Endothelial cell of umbilical vein (primary cell): Measurements from ENCODE around the gene LDLRAD2. TPM values are rescaled to one million over a fixed set of nuclear protein-coding genes. Genes with fewer than 3 reads are reported as not detected.

Experiments used
- BruUV-seq: library from RNA; stranded (reverse); fragments of 400-500 nt; replicated peaks from 2 replicates; lab custom pipeline; 2021; lab: Mats Ljungman, UMichigan
- CTCF ChIA-PET: fragments of 300-600, 350-600 bp; sonication (Branson Sonifier 250); formaldehyde crosslinking; loops from one replicate; lab custom pipeline; 2021; ENCODE audit warnings: antibody characterized with exemption, inconsistent platforms; lab: Charles Lee
- POLR2A ChIA-PET: fragments of 300-600, 350-600 bp; sonication (Branson Sonifier 250); formaldehyde crosslinking; loops from one replicate; lab custom pipeline; 2021; ENCODE audit warnings: antibody characterized with exemption, inconsistent platforms; lab: Charles Lee
- DNase-seq: peaks from one replicate; pipeline ENCODE4 v3.0.0-alpha.2; 2011; ENCODE audit warnings: low read depth, low spot score
- FAIRE-seq: peaks from 2 replicates; lab custom pipeline; 2011; peaks lifted over from hg19 to GRCh38; lab: Jason Lieb, UNC
- H2AFZ ChIP-seq: 2 replicates; pipeline ENCODE4 v1.6.0; 2012; ENCODE audit warnings: low read depth, low read length, control low read depth, inconsistent platforms
- H3K27ac ChIP-seq: 2 replicates; pipeline ENCODE4 v1.5.1; 2011; ENCODE audit warnings: low read depth, mild to moderate bottlenecking, control low read depth, low read length, moderate library complexity; ENCODE audit not compliant: insufficient read depth
- H3K27me3 ChIP-seq, 2 experiments: 2 replicates each; pipeline versions ENCODE4 v1.6.0 to v1.6.1; 2011; ENCODE audit warnings: low read length in 2 of 2, mixed read lengths in 1 of 2; ENCODE audit not compliant: control insufficient read depth in 2 of 2, insufficient read depth in 2 of 2
- H3K36me3 ChIP-seq, 2 experiments: 2 replicates in 1 of 2; 3 replicates in 1 of 2; pipeline ENCODE4 v1.5.1; 2011; ENCODE audit warnings: low read length in 2 of 2, mild to moderate bottlenecking in 1 of 2, moderate library complexity in 1 of 2; ENCODE audit not compliant: control insufficient read depth in 2 of 2, insufficient read depth in 2 of 2; ENCODE audit errors: extremely low read depth in 1 of 2
- H3K4me1 ChIP-seq: 3 replicates; pipeline ENCODE4 v1.5.1; 2011; ENCODE audit warnings: mild to moderate bottlenecking, low read length; ENCODE audit not compliant: control insufficient read depth, insufficient read depth; ENCODE audit errors: extremely low read depth
- H3K4me2 ChIP-seq: 2 replicates; pipeline ENCODE4 v1.6.1; 2011; ENCODE audit warnings: low read length, control low read depth, mixed read lengths; ENCODE audit not compliant: insufficient read depth
- H3K4me3 ChIP-seq, 3 experiments: fragments of 200-600 bp in 1 of 3; sonication (generic), shearing (Covaris generic) in 1 of 3; replicated peaks in 1 of 3; 2 replicates each; pipeline ENCODE4 v1.5.1; 2011 to 2016; ENCODE audit warnings: control low read depth in 3 of 3, low read length in 3 of 3, mild to moderate bottlenecking in 2 of 3, inconsistent platforms in 1 of 3, low read depth in 1 of 3, moderate library complexity in 1 of 3; ENCODE audit not compliant: insufficient read depth in 1 of 3
- H3K79me2 ChIP-seq: 2 replicates; pipeline ENCODE4 v1.6.0; 2012; ENCODE audit warnings: low read length, inconsistent platforms; ENCODE audit not compliant: control insufficient read depth, insufficient read depth
- H3K9ac ChIP-seq: replicated peaks from 2 replicates; pipeline ENCODE3; 2011; ENCODE audit warnings: low read length, control low read depth; ENCODE audit not compliant: insufficient read depth; ENCODE audit errors: extremely low read depth
- H3K9me1 ChIP-seq: replicated peaks from 3 replicates; pipeline ENCODE4 v1.6.0; 2011; ENCODE audit warnings: mild to moderate bottlenecking, low read length; ENCODE audit not compliant: control insufficient read depth, insufficient read depth; ENCODE audit errors: extremely low read depth
- H3K9me3 ChIP-seq: replicated peaks from 2 replicates; pipeline ENCODE4 v1.5.1; 2012; ENCODE audit warnings: low read length, inconsistent platforms; ENCODE audit not compliant: control insufficient read depth, insufficient read depth
- H4K20me1 ChIP-seq: replicated peaks from 2 replicates; pipeline ENCODE3; 2011; ENCODE audit warnings: mild to moderate bottlenecking, low read length; ENCODE audit not compliant: control insufficient read depth, insufficient read depth; ENCODE audit errors: extremely low read depth
- JUN ChIP-seq: IDR thresholded peaks from 2 replicates; pipeline ENCODE4 v1.6.1; 2011; ENCODE audit warnings: borderline replicate concordance, low read depth; ENCODE audit not compliant: insufficient read length, insufficient read depth
- MYC ChIP-seq: IDR thresholded peaks from one replicate; pipeline ENCODE4 v1.6.1; 2011; ENCODE audit warnings: mild to moderate bottlenecking, low read depth, low read length
- POLR2A ChIP-seq: IDR thresholded peaks from 2 replicates; pipeline ENCODE4 v1.6.1; 2012; ENCODE audit warnings: low read depth, mild to moderate bottlenecking, control low read depth, low read length
- POLR2AphosphoS5 ChIP-seq: IDR thresholded peaks from 2 replicates; pipeline ENCODE4 v1.6.1; 2012; ENCODE audit warnings: low read depth, mild to moderate bottlenecking, control low read depth, low read length, moderate library complexity; ENCODE audit not compliant: insufficient read depth
- dilution Hi-C: fragments of 300-500 bp; cut with MboI; formaldehyde crosslinking; loops from one replicate; pipeline ENCODE4 v1.15.0; 2019; ENCODE audit warnings: low sequenced_read_pairs; ENCODE audit not compliant: extremely low pct_ligation_motif_present
- intact Hi-C: fragments of 100-400 bp; cut with micrococcal nuclease; formaldehyde crosslinking; loops from one replicate; pipeline ENCODE4 v1.10.0; 2022
- polyA plus RNA-seq, 4 experiments: library from polyadenylated mRNA; depleted of rRNA in 3 of 4; stranded (reverse) in 3 of 4; unstranded in 1 of 4; fragments of >200 nt; gene quantifications; 2 replicates each; pipeline versions ENCODE4 v1.2.1 to v1.2.3, GENCODE V29; 2011 to 2012; ENCODE audit warnings: missing spikeins in 1 of 4
- total RNA-seq: library from RNA; stranded (reverse); gene quantifications from 2 replicates; pipeline ENCODE4 v1.2.3, GENCODE V29; 2021
- TF ChIP-seq, protein P1 (sequence below), 2 donors: IDR thresholded peaks; 1 replicate in 1 of 2; 2 replicates in 1 of 2; pipeline ENCODE4 v1.5.1; 2011; ENCODE audit warnings: low read length in 2 of 2, mild to moderate bottlenecking in 2 of 2, moderate library complexity in 2 of 2, control low read depth in 1 of 2, inconsistent platforms in 1 of 2, low read depth in 1 of 2; ENCODE audit not compliant: insufficient read depth in 1 of 2; ENCODE audit errors: extremely low read depth in 1 of 2

The LDLRAD2 gene
- total and polyA plus RNA-seq, 2 donors (not counting 3 experiments of a cell fraction or from before 2014, with no cell fraction given): 0.44 TPM; not detected in 1

- Histone ChIP-seq H3K9me3 (no peaks in the 10 kb centered on the region), H3K36me3 (peaks cover 11 to 15% of the 10 kb centered on the region in 2 experiments), H4K20me1 (no peaks in the 10 kb centered on the region), H3K9ac (no peak overlapping the region), H3K9me1 (no peaks in the 10 kb centered on the region), H3K27me3 (no peaks in the 10 kb centered on the region), H3K79me2 (no peaks in the 10 kb centered on the region), H3K4me2 (no peak overlapping the region), H2AFZ (no peak overlapping the region), H3K27ac (no peak overlapping the region), H3K4me1 (peaks cover 35% of the 10 kb centered on the region), H3K4me3 (no peak overlapping the region)
- ChIA-PET POLR2A (no interaction called here), CTCF (no interaction called here)
- DNase-seq (peak; percentile 62), FAIRE-seq (peak; percentile 56)
- dilution Hi-C loops (no loop called here), intact Hi-C loops (loop anchor here (5.0 kb wide), 1 partner anchor 114 kb away; no protein-coding TSS in a partner anchor)
- TF ChIP-seq, protein P1, sequence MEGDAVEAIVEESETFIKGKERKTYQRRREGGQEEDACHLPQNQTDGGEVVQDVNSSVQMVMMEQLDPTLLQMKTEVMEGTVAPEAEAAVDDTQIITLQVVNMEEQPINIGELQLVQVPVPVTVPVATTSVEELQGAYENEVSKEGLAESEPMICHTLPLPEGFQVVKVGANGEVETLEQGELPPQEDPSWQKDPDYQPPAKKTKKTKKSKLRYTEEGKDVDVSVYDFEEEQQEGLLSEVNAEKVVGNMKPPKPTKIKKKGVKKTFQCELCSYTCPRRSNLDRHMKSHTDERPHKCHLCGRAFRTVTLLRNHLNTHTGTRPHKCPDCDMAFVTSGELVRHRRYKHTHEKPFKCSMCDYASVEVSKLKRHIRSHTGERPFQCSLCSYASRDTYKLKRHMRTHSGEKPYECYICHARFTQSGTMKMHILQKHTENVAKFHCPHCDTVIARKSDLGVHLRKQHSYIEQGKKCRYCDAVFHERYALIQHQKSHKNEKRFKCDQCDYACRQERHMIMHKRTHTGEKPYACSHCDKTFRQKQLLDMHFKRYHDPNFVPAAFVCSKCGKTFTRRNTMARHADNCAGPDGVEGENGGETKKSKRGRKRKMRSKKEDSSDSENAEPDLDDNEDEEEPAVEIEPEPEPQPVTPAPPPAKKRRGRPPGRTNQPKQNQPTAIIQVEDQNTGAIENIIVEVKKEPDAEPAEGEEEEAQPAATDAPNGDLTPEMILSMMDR (IDR thresholded peaks at IDR 0.05; ENCODE audit: extremely low read depth in 1 of 2, insufficient read depth in 1 of 2, low read depth in 1 of 2, low read length in 2 of 2): no peak
- no peak for TF ChIP-seq MYC
- TF ChIP-seq POLR2A: peak; percentile 94
- TF ChIP-seq JUN: no peak
- peak; percentile 77 for TF ChIP-seq POLR2AphosphoS5
- BruUV-seq: no TSS peak
Measured at GRCh38 chr1:21816602-21817302, 4.7 kb downstream of the LDLRAD2 start.

DNA sequence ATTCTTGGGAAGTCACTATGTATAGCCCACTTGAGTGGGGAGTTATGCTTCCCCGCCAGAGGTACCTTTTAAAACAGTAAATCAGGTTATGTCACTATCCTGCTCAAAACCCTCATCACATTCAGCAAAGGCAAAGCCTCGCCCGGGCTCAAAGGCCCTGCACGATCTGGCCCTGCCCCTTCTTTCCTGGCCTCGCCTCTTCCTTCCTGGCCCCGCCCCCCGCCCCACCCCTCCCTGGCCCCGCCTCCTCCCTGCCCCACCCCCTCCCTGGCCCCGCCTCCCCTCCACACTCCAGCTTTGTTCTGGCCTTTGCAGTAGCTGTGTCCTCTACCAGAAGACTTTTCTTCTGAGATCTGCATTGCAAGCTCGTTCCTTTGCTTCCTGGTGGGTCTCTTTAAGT, 6.6 kb downstream of the LDLRAD2 start:
- BruUV-seq: no TSS peak
- ChIA-PET POLR2A (no interaction called here), CTCF (no interaction called here)
- Histone ChIP-seq H3K27ac (no peak overlapping the region), H3K36me3 (peaks cover 17 to 31% of the 10 kb centered on the region in 2 experiments), H3K27me3 (no peaks in the 10 kb centered on the region), H3K9me3 (no peaks in the 10 kb centered on the region), H3K9ac (no peak overlapping the region), H2AFZ (no peak overlapping the region), H3K4me3 (no peak overlapping the region), H3K9me1 (no peaks in the 10 kb centered on the region), H3K4me1 (peaks cover 25% of the 10 kb centered on the region), H3K79me2 (no peaks in the 10 kb centered on the region), H4K20me1 (no peaks in the 10 kb centered on the region), H3K4me2 (no peak overlapping the region)
- intact Hi-C loops: loop anchor here (5.0 kb wide), 1 partner anchor 116 kb away; no protein-coding TSS in a partner anchor
- FAIRE-seq (peak; percentile 67), DNase-seq (no peak)
- dilution Hi-C loops: no loop called here
- TF ChIP-seq POLR2A: peak; percentile 34
- no peak for TF ChIP-seq JUN
- peak; percentile 45 for TF ChIP-seq POLR2AphosphoS5
